ENCODE data around the gene ALB.

The ALB gene

DNA sequence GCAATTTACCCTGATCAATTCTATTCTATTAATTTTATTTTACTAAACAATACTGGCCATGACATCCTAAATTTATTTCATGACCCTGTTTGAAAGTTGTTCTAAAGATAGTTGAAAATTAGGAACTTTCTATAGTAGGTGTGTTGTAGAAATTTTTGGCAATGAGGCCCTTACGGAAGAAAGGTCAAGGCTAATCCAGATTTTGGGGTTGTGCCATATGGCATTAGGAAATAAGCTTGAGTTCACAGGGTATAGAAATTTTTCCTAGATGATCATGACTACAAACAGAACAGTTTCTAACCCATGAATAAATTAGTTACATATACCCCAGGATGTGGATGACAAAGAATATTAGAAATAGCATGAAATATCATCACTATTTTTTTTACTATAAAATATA is 7.8 kb upstream of the ALB start:
- H3K27ac Mint-ChIP-seq = no peak overlapping the region
- H3K9me3 Mint-ChIP-seq = no peaks in the 10 kb centered on the region
- DNase-seq (ENCODE audit: low spot score in 2 of 2) (no peak), ATAC-seq (ENCODE audit: low read depth) (no peak)
- H3K4me1 Mint-ChIP-seq = no peaks in the 10 kb centered on the region
- peaks cover 6% of the 10 kb centered on the region for H3K27me3 Mint-ChIP-seq
- no peaks in the 10 kb centered on the region for H3K36me3 Mint-ChIP-seq
- H3K4me3 Mint-ChIP-seq = no peak overlapping the region

DNA sequence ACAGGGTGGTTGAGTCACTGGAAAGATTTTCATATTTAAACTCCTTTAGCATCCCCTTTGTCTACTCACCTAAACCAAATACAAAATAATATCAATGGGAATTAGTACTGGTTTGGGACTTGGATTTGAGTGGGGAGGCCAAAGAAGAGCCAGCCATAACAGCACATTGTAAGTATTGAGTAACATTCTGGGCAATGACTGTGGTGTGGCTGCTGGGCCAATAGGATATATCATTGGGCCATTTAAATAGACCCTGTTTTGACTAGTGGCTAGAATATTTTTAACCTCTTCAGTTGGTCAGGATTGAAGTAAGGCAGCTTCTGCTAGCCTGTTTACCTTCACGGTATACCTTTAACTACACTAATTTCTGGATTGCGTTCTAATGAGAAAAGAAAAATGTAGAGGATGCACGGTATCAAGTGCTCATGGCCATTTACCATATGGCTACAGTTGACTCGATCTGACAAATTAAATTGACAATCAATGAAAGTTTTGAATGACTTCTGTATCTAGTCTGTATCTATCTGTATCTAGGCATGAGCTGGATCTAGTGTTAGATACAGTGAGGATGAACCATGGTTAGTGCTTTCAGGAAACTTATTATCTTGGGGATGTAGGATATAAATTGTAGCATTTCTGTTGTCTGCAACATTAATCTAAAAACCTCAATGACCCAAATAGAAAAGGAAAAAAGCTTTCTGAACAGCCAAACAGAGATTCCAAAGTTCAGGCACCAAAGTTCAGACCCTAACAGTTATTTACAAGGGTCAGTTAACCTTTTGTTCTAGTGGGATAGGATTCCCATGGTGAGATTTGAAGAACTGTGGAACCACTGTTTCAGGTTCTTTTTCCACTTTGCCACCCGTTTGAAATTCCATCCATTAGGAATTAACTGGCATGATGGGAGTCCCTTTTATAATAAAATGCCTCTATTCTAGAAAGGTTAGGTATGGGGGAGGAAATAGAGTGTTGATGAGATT is 6.8 kb upstream of the ALB start:
- DNase-seq (ENCODE audit: low spot score in 2 of 2) (no peak), ATAC-seq (ENCODE audit: low read depth) (no peak)
- Mint-ChIP-seq H3K27me3 (peaks cover 4% of the 10 kb centered on the region), H3K36me3 (no peaks in the 10 kb centered on the region), H3K4me1 (no peaks in the 10 kb centered on the region), H3K9me3 (no peaks in the 10 kb centered on the region), H3K4me3 (no peak overlapping the region), H3K27ac (no peak overlapping the region)

DNA sequence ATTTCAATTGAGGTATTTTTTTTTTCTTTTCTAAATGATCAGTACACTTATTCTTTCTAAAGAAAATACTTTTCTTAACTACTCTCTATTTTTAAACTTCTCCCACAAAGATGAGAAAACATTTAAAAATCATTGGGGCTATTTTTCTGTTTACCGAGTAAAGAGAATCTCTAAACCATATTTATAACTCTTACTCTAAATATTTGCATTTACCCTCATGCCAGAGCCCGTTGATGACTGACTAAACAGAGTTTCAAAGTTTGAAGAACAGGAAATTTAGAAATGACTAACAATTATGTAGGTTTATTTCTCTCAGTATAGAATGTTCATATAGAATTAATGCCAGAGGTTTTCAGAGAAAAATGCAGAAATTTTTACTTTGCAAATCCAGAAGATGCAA is 2.7 kb upstream of the ALB start:
- H3K27me3 Mint-ChIP-seq = peaks cover 1% of the 10 kb centered on the region
- H3K9me3 Mint-ChIP-seq = no peaks in the 10 kb centered on the region

DNA sequence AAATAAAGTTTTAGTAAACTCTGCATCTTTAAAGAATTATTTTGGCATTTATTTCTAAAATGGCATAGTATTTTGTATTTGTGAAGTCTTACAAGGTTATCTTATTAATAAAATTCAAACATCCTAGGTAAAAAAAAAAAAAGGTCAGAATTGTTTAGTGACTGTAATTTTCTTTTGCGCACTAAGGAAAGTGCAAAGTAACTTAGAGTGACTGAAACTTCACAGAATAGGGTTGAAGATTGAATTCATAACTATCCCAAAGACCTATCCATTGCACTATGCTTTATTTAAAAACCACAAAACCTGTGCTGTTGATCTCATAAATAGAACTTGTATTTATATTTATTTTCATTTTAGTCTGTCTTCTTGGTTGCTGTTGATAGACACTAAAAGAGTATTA is 370 bp downstream of the ALB start:
- H3K27me3 Mint-ChIP-seq = no peaks in the 10 kb centered on the region

More for the DNA sequence above, 2.7 kb upstream of the ALB start:
- H3K4me3 Mint-ChIP-seq = no peak overlapping the region
- no peaks in the 10 kb centered on the region for H3K36me3 Mint-ChIP-seq
- ATAC-seq (ENCODE audit: low read depth) (no peak), DNase-seq (ENCODE audit: low spot score in 2 of 2) (no peak)
- H3K4me1 Mint-ChIP-seq = no peaks in the 10 kb centered on the region
- no peak overlapping the region for H3K27ac Mint-ChIP-seq

DNA sequence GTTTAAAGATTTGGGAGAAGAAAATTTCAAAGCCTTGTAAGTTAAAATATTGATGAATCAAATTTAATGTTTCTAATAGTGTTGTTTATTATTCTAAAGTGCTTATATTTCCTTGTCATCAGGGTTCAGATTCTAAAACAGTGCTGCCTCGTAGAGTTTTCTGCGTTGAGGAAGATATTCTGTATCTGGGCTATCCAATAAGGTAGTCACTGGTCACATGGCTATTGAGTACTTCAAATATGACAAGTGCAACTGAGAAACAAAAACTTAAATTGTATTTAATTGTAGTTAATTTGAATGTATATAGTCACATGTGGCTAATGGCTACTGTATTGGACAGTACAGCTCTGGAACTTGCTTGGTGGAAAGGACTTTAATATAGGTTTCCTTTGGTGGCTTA is 1.1 kb downstream of the ALB start:
- DNase-seq (ENCODE audit: low spot score in 2 of 2) (no peak), ATAC-seq (ENCODE audit: low read depth) (no peak)
- no peak overlapping the region for H3K27ac Mint-ChIP-seq
- H3K9me3 Mint-ChIP-seq = no peaks in the 10 kb centered on the region
- no peaks in the 10 kb centered on the region for H3K36me3 Mint-ChIP-seq
- no peaks in the 10 kb centered on the region for H3K4me1 Mint-ChIP-seq
- no peak overlapping the region for H3K4me3 Mint-ChIP-seq
- no peaks in the 10 kb centered on the region for H3K27me3 Mint-ChIP-seq

More for the DNA sequence above, 370 bp downstream of the ALB start:
- no peak for DNase-seq (ENCODE audit: low spot score in 2 of 2)
- Mint-ChIP-seq H3K4me1 (no peaks in the 10 kb centered on the region), H3K4me3 (no peak overlapping the region), H3K27ac (no peak overlapping the region), H3K9me3 (no peaks in the 10 kb centered on the region), H3K36me3 (no peaks in the 10 kb centered on the region)
- ATAC-seq (ENCODE audit: low read depth) = no peak

DNA sequence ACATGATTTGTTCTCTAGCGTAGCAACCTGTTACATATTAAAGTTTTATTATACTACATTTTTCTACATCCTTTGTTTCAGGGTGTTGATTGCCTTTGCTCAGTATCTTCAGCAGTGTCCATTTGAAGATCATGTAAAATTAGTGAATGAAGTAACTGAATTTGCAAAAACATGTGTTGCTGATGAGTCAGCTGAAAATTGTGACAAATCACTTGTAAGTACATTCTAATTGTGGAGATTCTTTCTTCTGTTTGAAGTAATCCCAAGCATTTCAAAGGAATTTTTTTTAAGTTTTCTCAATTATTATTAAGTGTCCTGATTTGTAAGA is 2.4 kb downstream of the ALB start:
- Mint-ChIP-seq H3K4me3 (no peak overlapping the region), H3K4me1 (no peaks in the 10 kb centered on the region), H3K27me3 (no peaks in the 10 kb centered on the region), H3K9me3 (no peaks in the 10 kb centered on the region), H3K36me3 (no peaks in the 10 kb centered on the region), H3K27ac (no peak overlapping the region)
- no peak for DNase-seq (ENCODE audit: low spot score in 2 of 2)
- ATAC-seq (ENCODE audit: low read depth) = no peak

DNA sequence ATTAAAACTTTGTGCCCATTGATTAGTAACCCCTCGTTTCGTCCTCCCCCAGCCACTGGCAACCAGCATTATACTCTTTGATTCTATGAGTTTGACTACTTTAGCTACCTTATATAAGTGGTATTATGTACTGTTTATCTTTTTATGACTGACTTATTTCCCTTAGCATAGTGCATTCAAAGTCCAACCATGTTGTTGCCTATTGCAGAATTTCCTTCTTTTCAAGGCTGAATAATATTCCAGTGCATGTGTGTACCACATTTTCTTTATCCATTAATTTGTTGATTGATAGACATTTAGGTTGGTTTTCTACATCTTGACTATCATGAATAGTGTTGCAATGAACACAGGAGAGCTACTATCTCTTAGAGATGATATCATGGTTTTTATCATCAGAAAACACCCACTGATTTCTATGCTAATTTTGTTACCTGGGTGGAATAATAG is 3.2 kb downstream of the ALB start:
- DNase-seq (ENCODE audit: low spot score in 2 of 2) (no peak), ATAC-seq (ENCODE audit: low read depth) (no peak)
- H3K9me3 Mint-ChIP-seq = no peaks in the 10 kb centered on the region
- no peaks in the 10 kb centered on the region for H3K36me3 Mint-ChIP-seq
- H3K4me3 Mint-ChIP-seq = no peak overlapping the region
- H3K27me3 Mint-ChIP-seq = no peaks in the 10 kb centered on the region
- H3K27ac Mint-ChIP-seq = no peak overlapping the region
- H3K4me1 Mint-ChIP-seq = no peaks in the 10 kb centered on the region

DNA sequence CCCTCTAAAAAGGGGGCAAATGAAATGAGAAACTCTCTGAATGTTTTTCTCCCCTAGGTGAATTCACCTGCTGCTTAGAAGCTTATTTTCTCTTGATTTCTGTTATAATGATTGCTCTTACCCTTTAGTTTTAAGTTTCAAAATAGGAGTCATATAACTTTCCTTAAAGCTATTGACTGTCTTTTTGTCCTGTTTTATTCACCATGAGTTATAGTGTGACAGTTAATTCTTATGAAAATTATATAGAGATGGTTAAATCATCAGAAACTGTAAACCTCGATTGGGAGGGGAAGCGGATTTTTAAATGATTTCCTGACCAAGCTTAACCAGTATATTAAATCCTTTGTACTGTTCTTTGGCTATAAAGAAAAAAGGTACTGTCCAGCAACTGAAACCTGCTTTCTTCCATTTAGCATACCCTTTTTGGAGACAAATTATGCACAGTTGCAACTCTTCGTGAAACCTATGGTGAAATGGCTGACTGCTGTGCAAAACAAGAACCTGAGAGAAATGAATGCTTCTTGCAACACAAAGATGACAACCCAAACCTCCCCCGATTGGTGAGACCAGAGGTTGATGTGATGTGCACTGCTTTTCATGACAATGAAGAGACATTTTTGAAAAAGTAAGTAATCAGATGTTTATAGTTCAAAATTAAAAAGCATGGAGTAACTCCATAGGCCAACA is 4.2 kb downstream of the ALB start:
- Mint-ChIP-seq H3K9me3 (no peaks in the 10 kb centered on the region), H3K27me3 (no peaks in the 10 kb centered on the region), H3K4me1 (no peaks in the 10 kb centered on the region), H3K27ac (no peak overlapping the region), H3K36me3 (no peaks in the 10 kb centered on the region), H3K4me3 (no peak overlapping the region)
- ATAC-seq (ENCODE audit: low read depth) (no peak), DNase-seq (ENCODE audit: low spot score in 2 of 2) (no peak)

DNA sequence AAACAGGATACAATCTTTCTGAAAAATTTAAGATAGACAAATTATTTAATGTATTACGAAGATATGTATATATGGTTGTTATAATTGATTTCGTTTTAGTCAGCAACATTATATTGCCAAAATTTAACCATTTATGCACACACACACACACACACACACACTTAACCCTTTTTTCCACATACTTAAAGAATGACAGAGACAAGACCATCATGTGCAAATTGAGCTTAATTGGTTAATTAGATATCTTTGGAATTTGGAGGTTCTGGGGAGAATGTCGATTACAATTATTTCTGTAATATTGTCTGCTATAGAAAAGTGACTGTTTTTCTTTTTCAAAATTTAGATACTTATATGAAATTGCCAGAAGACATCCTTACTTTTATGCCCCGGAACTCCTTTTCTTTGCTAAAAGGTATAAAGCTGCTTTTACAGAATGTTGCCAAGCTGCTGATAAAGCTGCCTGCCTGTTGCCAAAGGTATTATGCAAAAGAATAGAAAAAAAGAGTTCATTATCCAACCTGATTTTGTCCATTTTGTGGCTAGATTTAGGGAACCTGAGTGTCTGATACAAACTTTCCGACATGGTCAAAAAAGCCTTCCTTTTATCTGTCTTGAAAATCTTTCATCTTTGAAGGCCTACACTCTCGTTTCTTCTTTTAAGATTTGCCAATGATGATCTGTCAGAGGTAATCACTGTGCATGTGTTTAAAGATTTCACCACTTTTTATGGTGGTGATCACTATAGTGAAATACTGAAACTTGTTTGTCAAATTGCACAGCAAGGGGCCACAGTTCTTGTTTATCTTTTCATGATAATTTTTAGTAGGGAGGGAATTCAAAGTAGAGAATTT is 5.2 kb downstream of the ALB start:
- no peak overlapping the region for H3K27ac Mint-ChIP-seq
- no peaks in the 10 kb centered on the region for H3K9me3 Mint-ChIP-seq
- H3K4me1 Mint-ChIP-seq = no peaks in the 10 kb centered on the region
- no peaks in the 10 kb centered on the region for H3K27me3 Mint-ChIP-seq
- no peak for DNase-seq (ENCODE audit: low spot score in 2 of 2)
- ATAC-seq (ENCODE audit: low read depth) = no peak
- no peaks in the 10 kb centered on the region for H3K36me3 Mint-ChIP-seq
- no peak overlapping the region for H3K4me3 Mint-ChIP-seq

DNA sequence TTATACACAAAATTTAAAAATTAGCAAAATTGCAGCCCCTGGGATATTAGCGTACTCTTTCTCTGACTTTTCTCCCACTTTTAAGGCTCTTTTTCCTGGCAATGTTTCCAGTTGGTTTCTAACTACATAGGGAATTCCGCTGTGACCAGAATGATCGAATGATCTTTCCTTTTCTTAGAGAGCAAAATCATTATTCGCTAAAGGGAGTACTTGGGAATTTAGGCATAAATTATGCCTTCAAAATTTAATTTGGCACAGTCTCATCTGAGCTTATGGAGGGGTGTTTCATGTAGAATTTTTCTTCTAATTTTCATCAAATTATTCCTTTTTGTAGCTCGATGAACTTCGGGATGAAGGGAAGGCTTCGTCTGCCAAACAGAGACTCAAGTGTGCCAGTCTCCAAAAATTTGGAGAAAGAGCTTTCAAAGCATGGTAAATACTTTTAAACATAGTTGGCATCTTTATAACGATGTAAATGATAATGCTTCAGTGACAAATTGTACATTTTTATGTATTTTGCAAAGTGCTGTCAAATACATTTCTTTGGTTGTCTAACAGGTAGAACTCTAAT is 6.0 kb downstream of the ALB start:
- Mint-ChIP-seq H3K4me1 (no peaks in the 10 kb centered on the region), H3K27me3 (no peaks in the 10 kb centered on the region), H3K9me3 (no peaks in the 10 kb centered on the region), H3K4me3 (no peak overlapping the region), H3K36me3 (no peaks in the 10 kb centered on the region), H3K27ac (no peak overlapping the region)
- DNase-seq (ENCODE audit: low spot score in 2 of 2) (no peak), ATAC-seq (ENCODE audit: low read depth) (no peak)

DNA sequence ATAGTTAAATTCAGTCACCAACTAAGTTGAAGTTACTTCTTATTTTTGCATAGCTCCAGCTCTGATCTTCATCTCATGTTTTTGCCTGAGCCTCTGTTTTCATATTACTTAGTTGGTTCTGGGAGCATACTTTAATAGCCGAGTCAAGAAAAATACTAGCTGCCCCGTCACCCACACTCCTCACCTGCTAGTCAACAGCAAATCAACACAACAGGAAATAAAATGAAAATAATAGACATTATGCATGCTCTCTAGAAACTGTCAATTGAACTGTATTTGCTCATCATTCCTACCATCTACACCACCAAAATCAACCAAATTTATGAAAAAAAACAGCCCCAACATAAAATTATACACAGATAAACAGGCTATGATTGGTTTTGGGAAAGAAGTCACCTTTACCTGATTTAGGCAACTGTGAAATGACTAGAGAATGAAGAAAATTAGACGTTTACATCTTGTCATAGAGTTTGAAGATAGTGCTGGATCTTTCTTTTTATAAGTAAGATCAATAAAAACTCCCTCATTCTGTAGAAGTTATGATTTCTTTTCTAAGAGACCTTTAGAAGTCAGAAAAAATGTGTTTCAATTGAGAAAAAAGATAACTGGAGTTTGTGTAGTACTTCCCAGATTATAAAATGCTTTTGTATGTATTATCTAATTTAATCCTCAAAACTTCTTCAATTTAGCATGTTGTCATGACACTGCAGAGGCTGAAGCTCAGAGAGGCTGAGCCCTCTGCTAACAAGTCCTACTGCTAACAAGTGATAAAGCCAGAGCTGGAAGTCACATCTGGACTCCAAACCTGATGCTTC is 7.0 kb downstream of the ALB start:
- ATAC-seq (ENCODE audit: low read depth) (no peak), DNase-seq (ENCODE audit: low spot score in 2 of 2) (no peak)
- Mint-ChIP-seq H3K4me3 (no peak overlapping the region), H3K36me3 (no peaks in the 10 kb centered on the region), H3K27me3 (no peaks in the 10 kb centered on the region), H3K4me1 (no peaks in the 10 kb centered on the region), H3K27ac (no peak overlapping the region), H3K9me3 (no peaks in the 10 kb centered on the region)

DNA sequence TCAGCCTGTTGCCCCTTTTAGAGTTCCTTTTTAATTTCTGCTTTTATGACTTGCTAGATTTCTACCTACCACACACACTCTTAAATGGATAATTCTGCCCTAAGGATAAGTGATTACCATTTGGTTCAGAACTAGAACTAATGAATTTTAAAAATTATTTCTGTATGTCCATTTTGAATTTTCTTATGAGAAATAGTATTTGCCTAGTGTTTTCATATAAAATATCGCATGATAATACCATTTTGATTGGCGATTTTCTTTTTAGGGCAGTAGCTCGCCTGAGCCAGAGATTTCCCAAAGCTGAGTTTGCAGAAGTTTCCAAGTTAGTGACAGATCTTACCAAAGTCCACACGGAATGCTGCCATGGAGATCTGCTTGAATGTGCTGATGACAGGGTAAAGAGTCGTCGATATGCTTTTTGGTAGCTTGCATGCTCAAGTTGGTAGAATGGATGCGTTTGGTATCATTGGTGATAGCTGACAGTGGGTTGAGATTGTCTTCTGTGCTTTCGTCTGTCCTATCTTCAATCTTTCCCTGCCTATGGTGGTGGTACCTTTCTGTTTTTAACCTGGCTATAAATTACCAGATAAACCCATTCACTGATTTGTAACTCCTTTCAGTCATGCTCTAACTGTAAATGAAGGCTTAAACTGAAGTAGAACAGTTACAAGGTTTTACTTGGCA is 7.8 kb downstream of the ALB start:
- no peak overlapping the region for H3K27ac Mint-ChIP-seq
- H3K9me3 Mint-ChIP-seq = no peaks in the 10 kb centered on the region
- H3K4me1 Mint-ChIP-seq = no peaks in the 10 kb centered on the region
- H3K4me3 Mint-ChIP-seq = no peak overlapping the region
- ATAC-seq (ENCODE audit: low read depth) (no peak), DNase-seq (ENCODE audit: low spot score in 2 of 2) (no peak)
- H3K27me3 Mint-ChIP-seq = no peaks in the 10 kb centered on the region
- no peaks in the 10 kb centered on the region for H3K36me3 Mint-ChIP-seq

DNA sequence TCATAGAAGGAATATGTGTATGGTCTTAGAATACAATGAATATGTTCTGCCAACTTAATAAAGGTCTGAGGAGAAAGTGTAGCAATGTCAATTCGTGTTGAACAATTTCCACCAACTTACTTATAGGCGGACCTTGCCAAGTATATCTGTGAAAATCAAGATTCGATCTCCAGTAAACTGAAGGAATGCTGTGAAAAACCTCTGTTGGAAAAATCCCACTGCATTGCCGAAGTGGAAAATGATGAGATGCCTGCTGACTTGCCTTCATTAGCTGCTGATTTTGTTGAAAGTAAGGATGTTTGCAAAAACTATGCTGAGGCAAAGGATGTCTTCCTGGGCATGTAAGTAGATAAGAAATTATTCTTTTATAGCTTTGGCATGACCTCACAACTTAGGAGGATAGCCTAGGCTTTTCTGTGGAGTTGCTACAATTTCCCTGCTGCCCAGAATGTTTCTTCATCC is 9.2 kb downstream of the ALB start:
- Mint-ChIP-seq H3K4me3 (no peak overlapping the region), H3K27ac (no peak overlapping the region), H3K9me3 (no peaks in the 10 kb centered on the region), H3K27me3 (no peaks in the 10 kb centered on the region), H3K4me1 (no peaks in the 10 kb centered on the region), H3K36me3 (no peaks in the 10 kb centered on the region)
- DNase-seq (ENCODE audit: low spot score in 2 of 2) = no peak
- no peak for ATAC-seq (ENCODE audit: low read depth)

Measured in memory B cell (primary cell).